Kidney epithelial cell (primary cell): Measurements from ENCODE around the gene BST2. TPM values are rescaled to one million over a fixed set of nuclear protein-coding genes. Genes with fewer than 3 reads are reported as not detected.

Experiments used
- DNase-seq: peaks from one replicate; pipeline ENCODE4 v3.0.0-alpha.2; 2010; ENCODE audit warnings: low read depth
- H3K27me3 ChIP-seq: 2 replicates; pipeline ENCODE4 v1.6.0; 2011; ENCODE audit warnings: low read length; ENCODE audit not compliant: control insufficient read depth, insufficient read depth
- H3K36me3 ChIP-seq: 2 replicates; pipeline ENCODE4 v1.5.1; 2011; ENCODE audit warnings: low read length; ENCODE audit not compliant: control insufficient read depth, insufficient read depth
- H3K4me3 ChIP-seq: 2 replicates; pipeline ENCODE4 v1.5.1; 2011; ENCODE audit warnings: low read depth, mild to moderate bottlenecking, control low read depth, low read length
- total RNA-seq: library from RNA; depleted of rRNA; stranded (reverse); fragments of >200 nt; gene quantifications from 2 replicates; pipeline ENCODE4 v1.2.3, GENCODE V29; 2015
- TF ChIP-seq, protein P1 (sequence below): IDR thresholded peaks from 2 replicates; pipeline ENCODE4 v1.5.1; 2011; ENCODE audit warnings: mild to moderate bottlenecking, moderate library complexity, low read length, control low read depth, inconsistent platforms; ENCODE audit not compliant: insufficient read depth, poor library complexity, severe bottlenecking

BST2 gene
- total RNA-seq, 1 donor from 2014 or later = 41.4 TPM

DNA sequence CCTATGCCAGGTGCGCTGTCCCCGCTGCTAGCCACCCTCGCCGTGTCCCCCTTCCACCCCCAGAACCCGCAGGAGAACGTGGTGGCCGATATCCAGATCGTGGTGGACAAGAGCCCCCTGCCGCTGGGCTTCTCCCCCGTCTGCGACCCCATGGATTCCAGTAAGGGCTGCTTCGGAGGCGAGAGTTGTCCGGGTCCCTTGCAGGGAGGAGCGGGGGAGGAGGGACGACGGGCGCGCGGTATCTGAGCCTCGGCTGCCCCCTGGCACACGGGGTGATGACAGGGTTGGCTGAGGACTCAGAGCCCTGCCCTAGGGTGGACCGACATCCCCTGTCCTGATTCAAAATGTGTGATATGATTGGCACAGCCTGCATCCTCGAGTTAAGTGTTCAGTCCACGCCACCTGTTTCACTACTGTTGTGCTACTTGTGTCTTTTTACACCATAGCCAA is 15.1 kb upstream of the BST2 start:
- TF ChIP-seq, protein P1, sequence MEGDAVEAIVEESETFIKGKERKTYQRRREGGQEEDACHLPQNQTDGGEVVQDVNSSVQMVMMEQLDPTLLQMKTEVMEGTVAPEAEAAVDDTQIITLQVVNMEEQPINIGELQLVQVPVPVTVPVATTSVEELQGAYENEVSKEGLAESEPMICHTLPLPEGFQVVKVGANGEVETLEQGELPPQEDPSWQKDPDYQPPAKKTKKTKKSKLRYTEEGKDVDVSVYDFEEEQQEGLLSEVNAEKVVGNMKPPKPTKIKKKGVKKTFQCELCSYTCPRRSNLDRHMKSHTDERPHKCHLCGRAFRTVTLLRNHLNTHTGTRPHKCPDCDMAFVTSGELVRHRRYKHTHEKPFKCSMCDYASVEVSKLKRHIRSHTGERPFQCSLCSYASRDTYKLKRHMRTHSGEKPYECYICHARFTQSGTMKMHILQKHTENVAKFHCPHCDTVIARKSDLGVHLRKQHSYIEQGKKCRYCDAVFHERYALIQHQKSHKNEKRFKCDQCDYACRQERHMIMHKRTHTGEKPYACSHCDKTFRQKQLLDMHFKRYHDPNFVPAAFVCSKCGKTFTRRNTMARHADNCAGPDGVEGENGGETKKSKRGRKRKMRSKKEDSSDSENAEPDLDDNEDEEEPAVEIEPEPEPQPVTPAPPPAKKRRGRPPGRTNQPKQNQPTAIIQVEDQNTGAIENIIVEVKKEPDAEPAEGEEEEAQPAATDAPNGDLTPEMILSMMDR = no peak
- Histone ChIP-seq H3K27me3 (no peaks in the 10 kb centered on the region), H3K4me3 (peak overlapping the region; percentile 63), H3K36me3 (no peaks in the 10 kb centered on the region)
- no peak for DNase-seq

DNA sequence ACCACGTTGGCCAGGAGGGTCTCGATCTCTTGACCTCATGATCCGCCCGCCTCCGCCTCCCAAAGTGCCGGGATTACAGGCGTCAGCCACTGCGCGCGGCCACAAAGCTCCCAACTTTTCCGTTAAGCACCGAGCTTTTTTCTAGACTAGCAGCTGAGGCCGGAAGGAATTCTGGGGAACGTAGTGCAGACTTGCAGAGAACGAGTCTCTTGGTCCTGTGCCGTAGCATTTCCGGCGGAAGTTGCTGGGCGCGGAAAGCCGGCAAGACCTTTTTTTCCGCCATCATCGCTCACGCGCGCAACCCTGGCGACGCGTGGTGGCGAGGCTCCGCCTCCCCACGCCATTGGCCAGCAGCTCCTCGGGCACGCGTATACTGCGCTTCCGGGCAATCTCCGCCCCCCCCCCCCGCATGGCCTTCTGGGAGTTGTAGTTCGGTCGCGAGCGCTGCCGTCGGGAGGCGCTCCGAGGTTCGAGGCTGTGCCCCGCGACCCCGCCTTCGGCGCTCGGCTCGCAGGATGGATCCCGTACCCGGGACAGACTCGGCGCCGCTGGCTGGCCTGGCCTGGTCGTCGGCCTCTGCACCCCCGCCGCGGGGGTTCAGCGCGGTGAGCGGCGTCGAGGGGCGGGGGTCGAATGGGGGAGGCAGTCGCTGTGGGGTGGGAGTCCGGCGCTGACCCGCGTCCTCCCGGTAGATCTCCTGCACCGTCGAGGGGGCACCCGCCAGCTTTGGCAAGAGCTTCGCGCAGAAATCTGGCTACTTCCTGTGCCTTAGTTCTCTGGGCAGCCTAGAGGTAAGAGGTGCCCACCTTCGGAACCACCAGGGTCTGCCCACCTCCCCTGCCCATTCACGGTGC is 14.4 kb upstream of the BST2 start, which contains the start of gene MVB12A:
MVB12A (plus strand) TSS at position 427 of the 854 bp plus-strand sequence; CDS start at position 516, 89 bp downstream.
- Histone ChIP-seq H3K27me3 (no peaks in the 10 kb centered on the region), H3K36me3 (no peaks in the 10 kb centered on the region), H3K4me3 (peak within 1 kb of the TSS; percentile 63)
- DNase-seq = peak; percentile 98
- TF ChIP-seq, protein P1 = no peak

DNA sequence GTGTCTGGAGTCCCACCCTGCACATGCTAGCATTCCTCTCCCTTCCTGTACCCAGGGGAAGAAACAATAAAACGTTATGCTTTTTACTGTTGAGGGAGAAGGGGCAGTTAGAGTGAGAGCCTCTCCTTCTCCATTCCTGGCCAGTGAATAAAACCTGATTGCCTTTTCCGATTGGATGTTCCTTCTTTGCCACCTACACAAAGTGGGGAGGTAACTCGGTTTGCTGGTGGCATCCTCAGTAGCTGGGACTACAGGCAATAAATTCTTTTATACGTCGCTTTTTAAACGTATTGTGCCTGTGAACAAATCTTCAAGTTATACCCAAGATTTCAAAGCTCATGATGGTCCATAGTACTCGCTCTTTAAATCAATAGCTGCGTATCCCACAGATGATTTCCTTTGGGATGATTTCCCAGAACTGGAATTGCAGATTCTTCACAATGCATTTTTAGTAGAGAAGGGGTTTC is 13.8 kb upstream of the BST2 start:
- no peak for DNase-seq
- Histone ChIP-seq H3K36me3 (no peaks in the 10 kb centered on the region), H3K4me3 (peak overlapping the region; percentile 63), H3K27me3 (no peaks in the 10 kb centered on the region)
- TF ChIP-seq, protein P1 = no peak

DNA sequence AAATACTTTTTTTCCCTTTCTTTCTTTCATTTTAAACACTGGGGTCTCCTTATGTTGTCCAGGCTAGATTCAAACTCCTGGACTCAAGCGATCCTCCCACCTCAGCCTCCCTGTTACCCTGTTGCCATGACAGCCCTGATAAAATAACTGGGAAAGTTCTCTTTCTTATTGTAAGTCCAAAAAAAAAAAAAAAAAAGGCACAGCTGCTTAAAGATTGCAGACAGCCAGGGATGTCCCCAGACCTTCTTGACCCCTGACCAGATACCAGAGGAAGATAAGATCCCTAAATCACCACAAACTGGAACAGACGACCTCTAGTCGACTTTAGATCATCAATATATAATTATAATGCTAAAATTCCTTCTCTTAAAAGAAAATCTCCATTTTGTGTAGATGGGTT is 13.3 kb upstream of the BST2 start:
- Histone ChIP-seq H3K27me3 (no peaks in the 10 kb centered on the region), H3K4me3 (no peak overlapping the region), H3K36me3 (no peaks in the 10 kb centered on the region)
- DNase-seq = no peak
- TF ChIP-seq, protein P1 = no peak

DNA sequence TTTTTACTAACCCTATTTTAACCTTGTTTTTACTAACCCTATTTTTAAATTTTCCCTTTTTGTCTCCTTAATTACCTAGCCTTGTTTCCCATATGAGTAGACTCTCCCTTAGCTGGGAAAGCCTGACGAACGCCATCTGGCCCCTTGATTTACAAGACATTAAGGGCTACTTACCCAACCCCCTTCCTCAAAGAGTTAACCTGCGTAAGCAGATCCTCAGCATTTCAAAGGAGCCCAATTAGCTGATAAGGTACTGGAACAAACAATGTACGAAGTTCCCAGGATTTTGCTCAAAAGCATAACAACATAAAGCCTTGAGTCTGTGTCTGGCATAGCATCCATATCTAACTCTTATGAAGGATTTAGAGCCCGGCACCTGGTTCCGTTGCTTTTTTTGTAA is 9.7 kb upstream of the BST2 start:
- peaks cover 3% of the 10 kb centered on the region for H3K27me3 ChIP-seq
- DNase-seq = no peak
- no peak overlapping the region for H3K4me3 ChIP-seq
- no peaks in the 10 kb centered on the region for H3K36me3 ChIP-seq
- TF ChIP-seq, protein P1 = no peak
